Fibroblast of lung (primary cell): ENCODE measurements around the gene RAPGEF4. TPM values are rescaled to one million over a fixed set of nuclear protein-coding genes. Genes with fewer than 3 reads are reported as not detected.

Experiments used
- DNase-seq, 2 donors: peaks; one replicate each; pipeline versions ENCODE4 v3.0.0 to v3.0.0-alpha.2; 2010; ENCODE audit warnings: low read depth in 2 of 2
- H2AFZ ChIP-seq: 2 replicates; pipeline ENCODE4 v1.5.1; 2012; ENCODE audit warnings: low read length, control low read depth, inconsistent platforms
- H3K27ac ChIP-seq: 2 replicates; pipeline ENCODE4 v1.5.1; 2011; ENCODE audit warnings: low read length, control low read depth; ENCODE audit not compliant: insufficient read depth
- H3K27me3 ChIP-seq: 2 replicates; pipeline ENCODE4 v1.5.1; 2011; ENCODE audit warnings: mild to moderate bottlenecking, low read length; ENCODE audit not compliant: control insufficient read depth, insufficient read depth
- H3K36me3 ChIP-seq: 2 replicates; pipeline ENCODE4 v1.5.1; 2011; ENCODE audit warnings: low read length; ENCODE audit not compliant: control insufficient read depth, insufficient read depth
- H3K4me1 ChIP-seq: 2 replicates; pipeline ENCODE4 v1.5.1; 2011; ENCODE audit warnings: low read length; ENCODE audit not compliant: control insufficient read depth, insufficient read depth; ENCODE audit errors: extremely low read depth
- H3K4me2 ChIP-seq: 2 replicates; pipeline ENCODE4 v1.5.1; 2011; ENCODE audit warnings: low read length, control low read depth; ENCODE audit not compliant: insufficient read depth; ENCODE audit errors: extremely low read depth
- H3K4me3 ChIP-seq, 4 experiments: fragments of 200-600 bp in 1 of 4; sonication (generic) in 1 of 4; replicated peaks in 1 of 4; 2 replicates each; pipeline ENCODE4 v1.5.1; 2011 to 2016; ENCODE audit warnings: low read length in 4 of 4, low read depth in 3 of 4, mild to moderate bottlenecking in 3 of 4, control low read depth in 2 of 4, inconsistent platforms in 1 of 4, mixed read lengths in 1 of 4; ENCODE audit not compliant: insufficient read depth in 1 of 4; ENCODE audit errors: control extremely low read depth in 1 of 4
- H3K79me2 ChIP-seq: 2 replicates; pipeline ENCODE4 v1.5.1; 2012; ENCODE audit warnings: mild to moderate bottlenecking, low read length, inconsistent platforms; ENCODE audit not compliant: control insufficient read depth, insufficient read depth
- H3K9ac ChIP-seq: 2 replicates; pipeline ENCODE4 v1.5.1; 2011; ENCODE audit warnings: mild to moderate bottlenecking, low read length, control low read depth; ENCODE audit not compliant: insufficient read depth
- H3K9me3 ChIP-seq: 2 replicates; pipeline ENCODE4 v1.5.1; 2012; ENCODE audit warnings: low read depth, low read length; ENCODE audit not compliant: control insufficient read depth, insufficient read depth
- H4K20me1 ChIP-seq: 2 replicates; pipeline ENCODE4 v1.5.1; 2011; ENCODE audit warnings: low read length; ENCODE audit not compliant: control insufficient read depth, insufficient read depth; ENCODE audit errors: extremely low read depth
- EZH2 ChIP-seq: IDR thresholded peaks from 2 replicates; pipeline ENCODE4 v1.5.1; 2012; ENCODE audit warnings: low read length, control low read depth, mild to moderate bottlenecking; ENCODE audit errors: missing control alignments
- polyA plus RNA-seq, 2 donors: library from polyadenylated mRNA; depleted of rRNA in 1 of 2; stranded (reverse) in 1 of 2; unstranded in 1 of 2; fragments of >200 nt; gene quantifications; 2 replicates each; pipeline ENCODE4 v1.2.1, GENCODE V29; 2011 to 2012; ENCODE audit warnings: missing spikeins in 1 of 2
- total RNA-seq: library from RNA; depleted of rRNA; stranded (reverse); fragments of >200 nt; gene quantifications from 2 replicates; pipeline ENCODE4 v1.2.1, GENCODE V29; 2014
- TF ChIP-seq, protein P1 (sequence below), 2 donors: IDR thresholded peaks in 1 of 2; conservative IDR thresholded peaks in 1 of 2; 1 replicate in 1 of 2; 2 replicates in 1 of 2; pipeline ENCODE4 v1.5.1; 2011 to 2012; ENCODE audit warnings: low read length in 2 of 2, control low read depth in 1 of 2, inconsistent platforms in 1 of 2, low read depth in 1 of 2, mild to moderate bottlenecking in 1 of 2

The RAPGEF4 gene
- total and polyA plus RNA-seq, 2 donors (not counting 1 experiment from before 2014, with no cell fraction given), result 0.51 to 3.0 TPM

DNA sequence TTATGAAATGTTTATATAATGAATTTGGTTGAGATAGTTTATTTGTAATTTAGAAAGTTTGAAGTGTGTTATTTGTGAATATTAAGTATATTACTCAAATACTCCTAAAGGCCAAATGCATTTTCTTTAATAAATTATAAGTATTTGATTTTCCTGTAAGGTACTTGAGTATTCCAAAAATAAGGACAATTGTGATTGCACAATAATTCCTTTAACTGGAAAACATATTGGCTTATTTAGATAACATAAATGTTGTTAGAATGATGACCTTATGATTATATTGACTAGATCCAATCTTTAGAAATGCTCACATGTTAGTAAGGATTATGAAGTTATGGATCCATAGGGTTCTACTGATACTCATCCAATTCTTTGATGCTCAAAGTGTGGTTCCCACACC lies 214.9 kb downstream of the RAPGEF4 start:
- H4K20me1 ChIP-seq, result no peaks in the 10 kb centered on the region
- H3K9me3 ChIP-seq, result no peaks in the 10 kb centered on the region
- no peaks in the 10 kb centered on the region for H3K79me2 ChIP-seq
- H3K9ac ChIP-seq, result no peak overlapping the region
- no peak overlapping the region for H3K4me2 ChIP-seq
- H3K4me1 ChIP-seq, result no peaks in the 10 kb centered on the region
- no peaks in the 10 kb centered on the region for H3K36me3 ChIP-seq
- H2AFZ ChIP-seq, result no peak overlapping the region
- no peak for DNase-seq
- no peak overlapping the region for H3K27ac ChIP-seq
- no peak overlapping the region for H3K4me3 ChIP-seq
- TF ChIP-seq EZH2, result no peak
- TF ChIP-seq, protein P1, sequence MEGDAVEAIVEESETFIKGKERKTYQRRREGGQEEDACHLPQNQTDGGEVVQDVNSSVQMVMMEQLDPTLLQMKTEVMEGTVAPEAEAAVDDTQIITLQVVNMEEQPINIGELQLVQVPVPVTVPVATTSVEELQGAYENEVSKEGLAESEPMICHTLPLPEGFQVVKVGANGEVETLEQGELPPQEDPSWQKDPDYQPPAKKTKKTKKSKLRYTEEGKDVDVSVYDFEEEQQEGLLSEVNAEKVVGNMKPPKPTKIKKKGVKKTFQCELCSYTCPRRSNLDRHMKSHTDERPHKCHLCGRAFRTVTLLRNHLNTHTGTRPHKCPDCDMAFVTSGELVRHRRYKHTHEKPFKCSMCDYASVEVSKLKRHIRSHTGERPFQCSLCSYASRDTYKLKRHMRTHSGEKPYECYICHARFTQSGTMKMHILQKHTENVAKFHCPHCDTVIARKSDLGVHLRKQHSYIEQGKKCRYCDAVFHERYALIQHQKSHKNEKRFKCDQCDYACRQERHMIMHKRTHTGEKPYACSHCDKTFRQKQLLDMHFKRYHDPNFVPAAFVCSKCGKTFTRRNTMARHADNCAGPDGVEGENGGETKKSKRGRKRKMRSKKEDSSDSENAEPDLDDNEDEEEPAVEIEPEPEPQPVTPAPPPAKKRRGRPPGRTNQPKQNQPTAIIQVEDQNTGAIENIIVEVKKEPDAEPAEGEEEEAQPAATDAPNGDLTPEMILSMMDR (conservative IDR thresholded peaks at IDR 0.05 in 1 of 2, IDR thresholded peaks at IDR 0.05 in 1 of 2; ENCODE audit: low read depth in 1 of 2, low read length in 2 of 2), result no peak
- no peaks in the 10 kb centered on the region for H3K27me3 ChIP-seq

DNA sequence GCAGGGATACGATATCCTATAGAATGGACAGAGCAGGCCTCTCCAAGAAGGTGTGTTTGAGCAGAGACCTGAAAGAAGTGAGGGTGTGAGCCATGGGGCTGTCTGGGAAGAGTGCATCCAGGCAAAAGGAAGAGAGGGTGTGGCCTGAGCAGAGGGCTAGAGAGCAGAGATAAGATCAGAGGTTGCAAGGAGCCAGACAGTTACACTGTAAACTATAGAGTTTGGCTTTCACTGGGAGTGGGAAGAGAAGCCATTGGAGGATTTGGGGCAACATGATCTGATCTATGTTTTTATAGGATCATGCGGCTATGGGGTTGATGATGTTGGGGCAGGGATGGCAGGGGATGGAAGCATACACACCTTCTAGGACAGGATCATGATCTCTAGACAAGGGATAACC lies 215.9 kb downstream of the RAPGEF4 start:
- H2AFZ ChIP-seq, result no peak overlapping the region

DNA sequence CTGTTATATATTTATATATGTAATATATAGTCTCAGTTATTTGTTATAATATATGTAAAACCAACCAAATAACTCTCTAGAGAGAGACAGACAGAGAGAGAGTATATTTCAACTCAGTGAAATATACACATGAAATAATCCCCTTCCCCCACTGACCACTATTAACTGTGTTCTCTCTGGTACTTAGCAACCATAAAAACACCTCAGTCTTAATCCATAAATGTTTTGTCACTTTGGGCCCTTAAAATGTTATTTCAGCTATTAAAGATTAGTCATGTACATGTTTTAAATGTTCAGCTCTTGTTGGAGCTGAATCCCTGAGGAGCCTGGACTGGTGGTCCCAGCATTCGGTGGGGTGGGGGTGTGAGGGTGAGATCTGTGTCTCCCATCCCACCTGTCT lies 217.8 kb downstream of the RAPGEF4 start:
- Histone ChIP-seq H3K79me2 (no peaks in the 10 kb centered on the region), H3K9ac (no peak overlapping the region), H3K4me3 (no peak overlapping the region), H4K20me1 (no peaks in the 10 kb centered on the region), H3K4me1 (no peaks in the 10 kb centered on the region), H3K27me3 (no peaks in the 10 kb centered on the region), H2AFZ (no peak overlapping the region), H3K36me3 (no peaks in the 10 kb centered on the region), H3K27ac (no peak overlapping the region), H3K4me2 (no peak overlapping the region), H3K9me3 (no peaks in the 10 kb centered on the region)
- TF ChIP-seq, protein P1 (conservative IDR thresholded peaks at IDR 0.05 in 1 of 2, IDR thresholded peaks at IDR 0.05 in 1 of 2; ENCODE audit: low read depth in 1 of 2, low read length in 2 of 2), result no peak
- no peak for TF ChIP-seq EZH2
- no peak for DNase-seq

More for the DNA sequence above, 215.9 kb downstream of the RAPGEF4 start:
- H3K4me2 ChIP-seq, result no peak overlapping the region
- DNase-seq, result no peak
- H3K4me1 ChIP-seq, result no peaks in the 10 kb centered on the region
- H3K27me3 ChIP-seq, result no peaks in the 10 kb centered on the region
- H3K27ac ChIP-seq, result no peak overlapping the region
- no peaks in the 10 kb centered on the region for H3K79me2 ChIP-seq
- H3K4me3 ChIP-seq, result no peak overlapping the region
- H4K20me1 ChIP-seq, result no peaks in the 10 kb centered on the region
- H3K36me3 ChIP-seq, result no peaks in the 10 kb centered on the region
- TF ChIP-seq, protein P1 (conservative IDR thresholded peaks at IDR 0.05 in 1 of 2, IDR thresholded peaks at IDR 0.05 in 1 of 2; ENCODE audit: low read depth in 1 of 2, low read length in 2 of 2), result no peak
- H3K9me3 ChIP-seq, result no peaks in the 10 kb centered on the region
- H3K9ac ChIP-seq, result no peak overlapping the region
